DOHH2 (cell line): ENCODE measurements around the gene CACNA1F.

Experiments used
- EZH2phosphoT487 ChIP-seq: fragments of 200-600 bp; sonication (generic); IDR thresholded peaks from 2 replicates; pipeline ENCODE4 v1.6.1; 2017; ENCODE audit warnings: borderline replicate concordance, mild to moderate bottlenecking, antibody characterized with exemption, low read length, moderate library complexity, mixed read lengths
- TF ChIP-seq, protein P1 (sequence below): fragments of 200-600 bp; sonication (generic); IDR thresholded peaks from one replicate; pipeline ENCODE4 v1.5.1; 2014; ENCODE audit warnings: antibody characterized with exemption, mild to moderate bottlenecking, low read depth, low read length; ENCODE audit not compliant: poor library complexity, severe bottlenecking

DNA sequence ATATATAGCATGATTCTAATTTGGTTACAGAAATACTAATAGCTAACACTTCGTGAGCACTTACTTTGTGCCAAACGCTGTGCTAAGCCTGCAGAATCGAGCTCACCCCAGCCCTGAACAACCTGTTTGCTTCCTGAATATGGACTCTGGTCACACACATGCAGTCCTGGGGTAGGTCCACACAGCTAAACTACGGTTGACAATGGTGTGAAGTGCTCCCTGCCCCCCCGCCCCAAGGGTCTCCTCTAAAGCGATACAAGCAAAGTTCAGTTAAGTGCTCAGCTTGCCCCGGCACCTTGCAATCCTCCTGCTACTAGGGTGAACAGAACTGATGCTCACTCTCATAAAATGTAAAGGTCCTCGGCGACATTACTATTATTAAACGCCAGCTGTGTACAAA, 30.5 kb upstream of the CACNA1F start:
- TF ChIP-seq, protein P1, sequence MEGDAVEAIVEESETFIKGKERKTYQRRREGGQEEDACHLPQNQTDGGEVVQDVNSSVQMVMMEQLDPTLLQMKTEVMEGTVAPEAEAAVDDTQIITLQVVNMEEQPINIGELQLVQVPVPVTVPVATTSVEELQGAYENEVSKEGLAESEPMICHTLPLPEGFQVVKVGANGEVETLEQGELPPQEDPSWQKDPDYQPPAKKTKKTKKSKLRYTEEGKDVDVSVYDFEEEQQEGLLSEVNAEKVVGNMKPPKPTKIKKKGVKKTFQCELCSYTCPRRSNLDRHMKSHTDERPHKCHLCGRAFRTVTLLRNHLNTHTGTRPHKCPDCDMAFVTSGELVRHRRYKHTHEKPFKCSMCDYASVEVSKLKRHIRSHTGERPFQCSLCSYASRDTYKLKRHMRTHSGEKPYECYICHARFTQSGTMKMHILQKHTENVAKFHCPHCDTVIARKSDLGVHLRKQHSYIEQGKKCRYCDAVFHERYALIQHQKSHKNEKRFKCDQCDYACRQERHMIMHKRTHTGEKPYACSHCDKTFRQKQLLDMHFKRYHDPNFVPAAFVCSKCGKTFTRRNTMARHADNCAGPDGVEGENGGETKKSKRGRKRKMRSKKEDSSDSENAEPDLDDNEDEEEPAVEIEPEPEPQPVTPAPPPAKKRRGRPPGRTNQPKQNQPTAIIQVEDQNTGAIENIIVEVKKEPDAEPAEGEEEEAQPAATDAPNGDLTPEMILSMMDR: no peak
- TF ChIP-seq EZH2phosphoT487: no peak
